Measurements from ENCODE around the gene ZFYVE28.

Gene ZFYVE28

DNA sequence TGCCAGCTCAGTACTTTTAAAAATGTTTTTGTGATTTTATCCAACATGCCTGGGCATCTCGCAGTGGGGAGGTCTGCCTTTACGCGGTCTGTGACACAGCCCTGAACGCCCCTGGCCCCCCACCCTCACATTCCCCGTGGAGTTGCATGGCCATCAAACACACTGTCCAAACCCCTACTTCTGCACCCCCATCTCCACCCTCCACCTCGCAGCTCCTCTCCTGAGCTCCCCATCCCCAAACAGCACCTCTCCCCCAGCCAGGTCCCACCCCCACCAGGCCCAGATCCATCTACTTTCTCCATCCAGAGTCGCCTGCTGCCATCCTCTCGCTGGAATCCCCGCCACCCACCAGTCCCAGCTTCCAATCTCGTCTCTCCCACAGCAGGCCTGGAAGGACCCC, 9.5 kb downstream of the ZFYVE28 start:
- DNase-seq: no peak

DNA sequence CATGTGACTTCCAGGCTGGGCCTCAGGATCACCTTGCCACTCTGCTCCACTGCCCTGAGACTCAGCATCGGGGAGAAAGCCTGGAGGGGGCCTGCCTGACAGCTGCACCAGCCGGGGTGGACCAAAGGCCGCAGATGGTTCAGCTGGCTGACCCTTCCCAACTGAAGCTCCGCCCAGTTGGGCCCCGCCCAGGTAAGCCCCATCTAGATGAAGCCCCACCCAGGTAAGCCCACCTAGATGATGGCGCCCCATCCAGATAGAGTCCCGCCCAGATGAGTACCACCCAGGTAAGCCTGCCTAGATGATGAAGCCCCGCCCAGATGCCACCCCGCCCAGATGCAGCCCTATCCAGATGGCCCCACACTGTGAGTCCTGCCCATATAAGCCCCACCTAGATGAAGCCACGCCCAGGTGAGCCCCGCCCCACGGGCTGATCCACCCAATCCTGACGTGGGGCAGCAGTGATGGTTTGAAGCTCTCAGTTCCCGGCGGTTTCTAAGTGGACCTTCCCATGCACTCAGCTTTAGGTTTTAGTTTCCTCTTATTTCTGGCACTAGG, 10.0 kb downstream of the ZFYVE28 start:
- DNase-seq: no peak

DNA sequence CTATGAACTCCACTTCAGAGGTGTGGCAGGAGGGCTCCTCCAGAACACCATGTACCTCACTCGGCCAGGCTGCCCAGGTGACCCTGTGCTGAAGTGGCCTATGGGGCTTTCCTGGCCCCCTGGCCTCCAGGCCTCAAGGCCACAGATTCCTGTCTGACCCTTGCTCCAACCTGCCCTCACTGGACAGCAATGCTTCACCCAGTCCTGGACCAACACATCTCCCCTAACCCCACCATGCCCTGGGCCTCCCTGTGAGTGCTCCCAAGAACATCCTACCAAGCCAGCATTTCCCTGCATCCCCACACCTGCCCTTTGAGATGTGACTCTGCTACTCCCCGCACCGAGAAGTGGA, 10.5 kb downstream of the ZFYVE28 start:
- no peak for DNase-seq

DNA sequence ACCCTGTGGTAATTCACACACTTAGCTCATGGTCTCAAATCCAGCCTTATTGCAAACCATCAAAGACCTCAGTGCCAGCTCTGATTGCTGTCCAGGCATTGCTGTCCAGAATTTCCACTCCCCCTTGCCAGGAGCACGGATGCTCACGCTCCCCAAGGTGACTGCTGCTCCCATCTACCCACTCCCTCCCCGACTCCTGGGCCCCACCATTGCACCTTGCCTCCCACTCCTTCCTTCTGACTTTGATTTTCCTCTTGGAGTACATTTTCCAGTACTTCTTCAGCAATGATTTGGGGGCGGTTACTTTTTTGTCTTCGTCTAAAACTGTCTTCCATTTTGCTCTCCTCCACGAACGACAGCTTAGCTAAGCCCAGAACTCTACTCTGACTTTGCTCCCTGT, 11.5 kb downstream of the ZFYVE28 start:
- DNase-seq: no peak

DNA sequence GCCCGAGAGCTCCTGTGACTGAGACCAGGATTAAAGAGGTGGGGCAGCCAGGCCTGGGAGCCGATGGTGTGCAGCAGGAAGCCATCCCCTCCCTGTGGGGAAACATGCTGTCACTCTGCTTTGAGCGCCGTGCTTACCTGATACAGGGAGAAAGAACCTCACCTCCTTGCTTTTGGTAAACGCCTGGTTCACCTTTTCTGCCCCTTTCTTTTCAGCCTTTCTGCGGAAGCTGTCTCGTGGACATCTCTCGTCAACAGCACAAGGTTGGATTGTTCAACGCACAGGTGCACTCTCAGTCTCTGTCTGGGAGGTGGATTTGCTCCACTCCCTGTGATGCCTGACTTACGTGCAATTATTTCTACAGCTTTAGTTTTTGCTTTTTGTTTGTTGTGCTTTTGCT, 12.0 kb downstream of the ZFYVE28 start:
- DNase-seq: no peak

DNA sequence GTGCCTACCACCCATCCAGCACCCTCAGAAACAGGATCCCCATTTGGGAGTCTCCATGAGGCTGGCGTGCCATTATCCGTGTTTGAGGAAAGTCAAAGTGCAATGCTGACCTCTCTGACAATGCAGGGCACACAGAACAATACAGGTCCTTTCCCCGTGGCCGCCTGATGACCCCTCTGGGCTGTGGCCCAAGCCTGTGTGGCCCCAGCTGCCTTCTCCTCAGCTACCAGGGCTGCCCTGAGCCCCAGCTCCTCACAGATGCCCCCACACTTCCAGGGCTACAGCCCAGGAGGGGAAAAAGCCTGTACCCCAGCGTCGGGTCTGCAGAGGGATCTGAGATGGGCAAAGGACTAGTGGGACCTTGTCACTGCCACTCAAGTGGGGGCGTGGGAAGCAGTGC, 15.5 kb downstream of the ZFYVE28 start:
- no peak for DNase-seq

DNA sequence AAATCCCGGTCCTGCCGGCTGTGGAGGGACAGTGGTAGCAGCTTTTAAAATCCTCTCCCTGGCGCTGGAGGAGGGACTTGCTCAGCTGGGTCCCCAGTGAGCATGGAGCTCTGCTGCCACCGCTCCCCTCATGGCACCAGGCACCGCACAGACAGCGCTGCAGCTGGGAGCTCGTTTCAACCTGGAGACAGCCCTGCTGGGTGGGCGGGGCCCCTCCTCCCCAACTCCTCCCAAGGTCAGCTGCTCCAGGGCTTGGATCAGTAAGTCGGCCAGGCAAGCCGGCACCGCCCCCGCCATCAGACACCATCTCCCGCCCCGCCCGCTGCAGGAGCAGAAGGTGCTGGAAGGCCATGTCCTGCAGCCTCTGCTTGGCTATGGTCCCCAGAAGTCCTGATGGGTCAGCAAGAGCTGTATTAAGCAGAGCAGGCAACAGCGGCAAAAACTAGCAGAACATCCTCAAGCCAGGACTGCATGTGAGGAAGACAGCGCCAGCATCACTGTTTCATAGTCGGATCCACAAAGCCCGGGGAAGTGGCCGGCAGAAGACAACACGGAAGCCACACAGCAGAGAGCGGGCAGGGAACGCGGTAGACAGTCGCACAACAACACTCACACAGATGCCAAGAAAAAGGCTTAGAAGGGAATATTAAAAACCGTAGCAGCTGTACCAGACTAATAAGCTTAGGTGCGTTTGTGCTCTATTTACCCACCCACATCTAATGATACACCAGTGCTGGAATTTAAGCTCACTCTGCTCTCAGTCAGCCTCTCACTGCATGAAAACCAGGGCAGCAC, 16.2 kb downstream of the ZFYVE28 start:
- peak; percentile 60 for DNase-seq

DNA sequence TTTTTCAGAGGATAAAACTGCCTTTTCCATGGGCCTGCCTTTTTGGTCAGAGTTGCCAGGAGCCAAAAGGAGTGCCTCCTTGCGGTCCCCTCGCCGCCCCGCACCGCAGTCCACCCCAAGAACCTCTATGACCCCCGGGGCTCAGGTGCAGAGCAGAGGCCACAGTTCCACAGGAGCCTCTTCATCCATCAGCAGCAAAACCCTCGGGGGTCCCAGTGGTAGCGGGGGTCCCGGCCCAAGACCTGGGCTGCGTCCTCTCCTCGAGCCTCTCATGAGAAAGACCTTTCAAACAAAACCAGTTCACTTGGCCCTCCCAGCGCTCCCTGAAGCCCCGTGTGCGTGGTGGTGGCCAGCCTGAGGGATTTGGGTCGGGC, 16.8 kb downstream of the ZFYVE28 start:
- no peak for DNase-seq

DNA sequence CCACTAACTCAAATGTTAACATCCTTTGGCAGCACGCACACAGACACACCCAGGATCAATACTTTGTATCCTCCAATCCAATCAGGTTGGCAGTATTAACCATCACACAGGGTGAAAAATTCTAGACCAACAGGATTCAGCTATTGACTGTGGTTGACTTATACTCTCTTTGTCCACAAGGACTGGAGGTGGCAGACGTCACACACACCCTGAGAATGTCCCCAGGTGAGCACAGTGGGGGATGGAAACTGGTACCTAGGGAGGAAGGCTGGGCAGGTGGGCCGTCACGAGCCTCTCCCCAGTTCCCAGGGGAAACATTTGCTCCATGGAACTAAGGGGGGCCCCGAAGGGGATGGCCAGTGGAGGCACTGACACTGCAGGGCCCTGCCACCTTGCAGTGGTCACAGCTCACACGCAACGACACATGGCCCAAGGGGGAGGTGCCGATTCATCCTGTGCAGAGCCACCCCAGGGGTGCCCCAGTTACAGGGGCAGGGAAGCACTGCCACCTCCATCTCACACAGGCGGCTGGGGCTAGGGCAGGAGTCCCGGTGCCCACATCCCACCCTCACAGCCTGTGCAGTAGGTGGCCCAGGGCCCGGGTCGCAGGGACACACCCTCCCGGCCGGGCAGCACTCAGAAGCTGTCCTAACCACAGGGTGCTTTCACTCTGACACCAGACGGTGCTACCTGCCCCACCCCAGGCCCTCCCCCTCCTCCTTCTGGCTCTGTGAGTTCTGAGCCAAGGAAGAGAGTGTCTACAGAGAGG, 17.4 kb downstream of the ZFYVE28 start:
- DNase-seq: no peak

DNA sequence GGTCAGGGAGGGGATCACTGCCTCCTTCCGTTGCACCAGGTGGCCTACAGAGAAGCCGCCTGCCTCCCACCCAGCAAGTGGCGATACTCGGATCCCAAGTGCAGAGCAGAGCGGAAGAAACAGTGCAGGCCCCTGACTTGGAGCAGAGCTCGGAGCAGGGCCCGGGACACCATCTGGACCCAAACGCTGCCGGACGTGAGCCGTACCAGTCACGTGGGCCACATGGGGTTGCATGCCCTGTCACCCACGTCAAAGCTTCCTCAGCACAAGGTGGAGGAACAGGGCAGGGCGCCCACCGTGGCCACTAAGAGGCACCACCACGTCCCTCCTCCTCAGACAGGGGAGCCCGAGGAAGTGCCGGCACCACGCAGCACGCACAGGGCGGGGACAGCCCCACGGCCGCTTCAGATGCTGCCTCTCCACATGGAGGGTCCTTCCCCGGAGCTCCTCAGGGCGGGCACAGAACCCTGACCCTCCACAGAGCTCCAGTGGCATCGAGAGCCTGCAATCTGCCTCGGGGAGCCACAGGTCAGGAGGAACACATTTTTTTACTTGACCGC, 18.7 kb downstream of the ZFYVE28 start:
- DNase-seq: no peak

DNA sequence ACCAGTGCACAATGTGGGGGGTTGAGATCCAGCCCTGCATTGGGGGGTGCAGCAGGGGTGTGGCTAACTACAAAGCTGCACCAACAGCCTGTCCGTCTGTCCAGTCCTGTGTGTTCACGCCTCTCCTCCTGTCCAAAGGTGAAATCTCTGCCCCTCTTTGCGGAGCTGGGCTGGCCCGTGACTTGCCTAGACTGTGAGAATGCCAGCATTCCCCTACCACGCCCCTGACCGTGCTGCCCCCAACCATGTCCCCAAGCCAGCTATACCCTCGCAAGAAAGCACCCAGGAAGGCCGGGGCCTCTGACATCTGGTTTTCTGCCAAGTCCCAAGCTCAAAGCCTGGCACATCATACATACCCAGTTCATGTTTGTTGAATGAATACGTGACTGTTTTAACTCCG, 19.2 kb downstream of the ZFYVE28 start:
- DNase-seq: no peak

DNA sequence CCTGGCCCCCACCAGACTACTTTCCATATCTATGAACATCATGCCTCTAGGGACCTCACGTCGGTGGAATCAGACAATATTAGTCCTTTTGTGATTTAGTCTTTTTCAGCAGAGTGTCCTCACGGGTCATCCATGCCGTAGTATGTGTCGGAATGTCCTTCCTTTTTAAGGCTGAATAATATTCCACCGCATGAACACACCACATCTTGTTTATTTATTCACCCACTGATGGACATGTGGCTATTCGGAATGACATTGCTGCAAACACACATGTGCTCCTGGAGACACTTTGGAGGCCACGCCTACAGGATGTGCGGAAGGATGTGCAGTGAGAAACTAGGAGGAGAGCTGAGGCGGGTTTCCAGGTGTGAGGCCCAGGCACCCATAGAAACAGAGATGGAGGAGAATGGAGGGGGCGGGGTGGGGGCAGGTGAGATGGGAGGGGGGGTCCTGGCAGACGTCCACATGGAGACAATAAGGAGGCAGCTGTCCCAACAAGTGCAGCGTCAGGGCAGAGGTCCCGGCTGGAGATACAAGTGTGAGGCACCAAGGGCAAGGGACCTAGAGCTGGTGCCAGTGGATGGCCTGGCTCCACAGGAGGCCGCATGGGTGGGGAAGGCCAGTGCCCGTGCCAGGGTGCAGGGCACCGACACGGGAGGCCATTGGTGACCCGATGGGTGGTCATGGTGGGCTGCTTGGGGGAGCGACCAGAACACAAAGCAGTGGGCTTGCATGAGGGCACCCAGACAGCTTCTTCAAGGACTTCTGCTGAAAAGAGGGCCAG, 20.7 kb downstream of the ZFYVE28 start:
- no peak for DNase-seq

DNA sequence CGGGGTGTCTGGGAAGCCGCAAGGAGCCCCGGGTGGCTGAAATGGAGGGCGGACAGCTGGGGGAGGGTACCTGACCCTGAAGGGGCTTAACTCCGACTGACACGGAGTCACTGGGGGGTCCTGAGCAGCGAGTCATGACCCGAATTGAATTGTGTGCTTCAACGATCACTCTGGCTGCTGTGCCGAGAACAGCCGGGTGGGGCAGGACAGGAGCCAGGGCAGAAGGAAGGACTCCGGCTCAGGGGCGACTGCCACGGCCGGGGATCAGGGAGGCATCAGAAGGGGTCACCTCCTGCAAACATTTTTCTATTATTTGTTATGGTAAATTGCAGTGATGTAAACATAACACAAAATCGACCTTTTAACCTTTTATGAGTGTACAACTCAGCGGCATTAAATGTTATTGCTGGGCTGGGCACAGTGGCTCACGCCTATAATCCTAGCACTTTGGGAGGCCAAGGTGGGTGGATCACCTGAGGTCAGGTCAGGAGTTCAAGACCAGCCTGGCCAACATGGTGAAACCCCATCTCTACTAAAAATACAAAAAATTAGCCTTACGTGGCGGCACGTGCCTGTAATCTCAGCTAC, 21.6 kb downstream of the ZFYVE28 start:
- DNase-seq: no peak

DNA sequence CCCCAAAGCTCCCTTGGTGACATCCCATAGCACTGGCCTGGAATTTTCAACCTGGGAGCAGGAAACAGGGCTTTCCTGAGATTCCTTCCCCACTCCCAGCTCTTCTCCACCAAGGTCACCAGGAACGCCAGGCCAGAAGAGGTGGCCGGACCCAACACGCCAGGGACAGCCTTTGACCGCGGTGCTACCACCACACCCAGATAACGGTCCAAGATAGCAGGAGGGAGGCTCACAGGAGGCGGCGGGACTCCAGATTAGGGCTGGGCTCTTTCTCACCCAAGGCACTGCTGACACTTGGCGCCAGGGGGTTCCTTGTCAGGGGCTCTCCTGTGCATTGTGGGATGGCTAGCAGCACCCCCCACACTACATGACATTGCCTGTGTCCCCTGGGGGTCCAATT, 22.9 kb downstream of the ZFYVE28 start:
- no peak for DNase-seq

DNA sequence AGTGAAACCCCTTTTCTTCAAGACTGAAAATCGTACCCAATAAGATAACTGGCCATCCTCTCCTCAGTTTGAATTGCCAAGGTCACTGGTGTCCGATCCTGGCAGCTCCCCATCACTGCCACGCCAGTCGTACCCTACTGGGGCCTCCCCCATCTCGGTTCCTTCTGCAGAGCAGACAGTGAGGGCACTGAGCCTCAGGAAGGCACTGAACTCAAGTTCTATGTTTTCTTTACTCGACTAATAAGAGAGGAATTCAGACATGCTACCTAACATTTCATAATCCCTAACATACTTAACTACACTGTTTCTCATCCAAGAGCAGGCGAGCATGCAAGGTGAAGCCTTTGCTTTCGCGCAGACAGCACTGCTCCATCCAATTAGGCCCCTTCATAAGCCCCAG, 23.4 kb downstream of the ZFYVE28 start:
- no peak for DNase-seq

DNA sequence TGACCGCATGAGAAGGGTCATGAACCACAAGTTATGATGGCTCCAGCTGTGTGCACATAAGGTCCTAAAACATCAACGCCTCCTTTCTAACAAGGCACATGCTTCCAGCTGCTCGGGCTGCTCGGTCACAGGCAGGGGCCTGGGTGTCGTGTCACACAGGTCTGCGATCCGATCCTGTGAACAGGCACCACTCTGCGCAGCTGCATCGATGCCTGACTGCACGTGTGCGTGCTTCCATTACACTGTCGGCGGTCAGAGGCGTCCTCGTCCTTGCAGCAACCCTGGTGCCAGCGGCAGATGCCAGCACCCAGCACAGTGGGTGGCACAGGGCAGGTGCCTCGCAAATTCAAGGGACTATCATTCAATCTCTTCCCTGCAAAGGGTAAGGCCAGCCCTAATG, 23.9 kb downstream of the ZFYVE28 start:
- DNase-seq: no peak

DNA sequence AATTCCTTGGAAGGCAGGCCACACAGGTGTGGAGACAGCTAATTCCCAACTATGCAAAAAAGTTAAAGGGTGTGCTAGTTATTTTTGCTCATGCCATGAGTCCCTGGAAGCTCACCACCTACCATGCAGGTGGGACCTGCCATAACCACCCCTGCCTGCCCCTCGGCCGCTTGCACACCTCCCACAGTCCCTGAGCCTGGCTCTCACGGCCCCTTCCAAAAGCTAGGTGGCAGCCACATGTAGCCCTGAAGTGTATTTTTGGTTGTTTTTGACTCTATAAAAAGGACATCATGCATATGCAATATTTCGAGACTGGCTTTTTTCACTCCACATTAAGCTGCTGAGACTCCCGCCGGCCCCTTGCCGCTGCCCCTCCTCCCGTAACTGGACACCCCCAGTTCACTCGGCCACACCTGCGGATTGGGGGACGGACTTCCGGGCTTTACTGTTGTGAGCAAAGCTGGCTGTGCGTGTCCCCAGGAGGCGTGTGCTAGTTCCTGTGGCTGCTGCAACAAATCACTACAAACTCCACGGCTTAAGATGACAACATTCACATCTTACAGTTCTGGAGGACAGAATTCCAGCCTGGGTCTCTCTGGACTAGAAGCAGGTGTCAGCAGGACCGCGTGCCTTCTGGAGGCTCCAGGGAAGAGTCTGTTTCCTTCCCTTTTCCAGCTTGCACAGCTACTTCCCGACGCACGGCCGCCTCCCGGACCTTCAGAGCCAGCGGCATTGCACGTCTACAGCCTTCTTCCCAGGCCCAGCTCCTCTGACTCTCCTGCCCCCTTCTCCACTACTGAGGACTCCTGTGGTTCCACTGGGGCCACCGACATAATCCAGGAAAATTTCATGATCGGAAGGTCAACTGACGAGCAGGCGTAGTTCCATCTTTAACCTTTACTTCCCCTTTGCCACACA, 24.8 kb downstream of the ZFYVE28 start:
- no peak for DNase-seq

DNA sequence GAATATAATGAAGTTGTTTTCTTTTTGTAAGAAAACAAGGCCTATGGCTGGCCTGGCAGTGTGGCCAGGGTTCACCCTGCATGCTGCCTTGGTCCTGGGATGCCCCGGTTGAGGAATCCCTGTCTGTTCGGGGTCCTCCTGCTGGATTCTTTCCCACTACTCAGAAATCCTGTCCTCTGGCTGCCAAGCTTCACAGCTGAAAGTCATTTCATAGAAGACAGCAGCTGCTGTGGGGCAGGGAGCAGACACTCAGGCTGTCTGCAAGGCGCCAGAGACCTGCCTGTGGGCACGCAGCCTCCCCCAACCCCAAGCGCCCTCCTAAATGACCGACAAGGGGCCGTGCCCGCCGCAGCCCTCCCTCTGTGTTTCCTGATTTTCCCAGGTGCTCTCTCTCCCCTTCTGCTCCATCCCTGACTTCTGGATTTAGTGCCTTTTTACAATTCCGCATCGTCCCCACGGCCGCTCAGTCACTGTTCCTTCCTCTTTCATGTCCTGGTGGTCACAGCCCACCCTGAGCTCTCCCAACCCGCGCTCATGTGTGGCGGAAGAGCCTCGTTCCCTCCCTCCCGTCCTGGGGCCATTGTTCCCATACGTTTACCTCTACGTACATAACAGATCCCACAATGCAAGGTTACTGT, 27.5 kb downstream of the ZFYVE28 start:
- peak; percentile 41 for DNase-seq

DNA sequence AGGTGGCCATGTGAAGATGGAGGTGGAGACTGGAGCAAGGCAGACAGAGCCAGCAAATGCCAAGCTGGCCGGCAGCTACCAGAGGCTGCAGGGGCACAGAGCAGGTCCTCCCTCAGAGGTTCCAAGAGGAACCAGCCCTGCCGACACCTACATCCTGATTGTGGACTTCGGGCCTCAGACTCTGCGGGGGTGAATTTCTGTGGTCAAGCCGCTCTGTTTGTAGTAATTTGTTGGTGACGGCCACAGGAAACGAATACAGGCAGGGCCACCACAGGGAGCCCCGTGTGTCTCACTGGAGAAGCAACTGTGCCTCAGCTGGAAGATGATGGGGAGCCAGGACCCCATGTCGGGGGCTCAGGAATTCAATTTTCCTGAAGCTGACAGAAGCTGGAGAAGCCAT, 28.3 kb downstream of the ZFYVE28 start:
- DNase-seq: no peak

DNA sequence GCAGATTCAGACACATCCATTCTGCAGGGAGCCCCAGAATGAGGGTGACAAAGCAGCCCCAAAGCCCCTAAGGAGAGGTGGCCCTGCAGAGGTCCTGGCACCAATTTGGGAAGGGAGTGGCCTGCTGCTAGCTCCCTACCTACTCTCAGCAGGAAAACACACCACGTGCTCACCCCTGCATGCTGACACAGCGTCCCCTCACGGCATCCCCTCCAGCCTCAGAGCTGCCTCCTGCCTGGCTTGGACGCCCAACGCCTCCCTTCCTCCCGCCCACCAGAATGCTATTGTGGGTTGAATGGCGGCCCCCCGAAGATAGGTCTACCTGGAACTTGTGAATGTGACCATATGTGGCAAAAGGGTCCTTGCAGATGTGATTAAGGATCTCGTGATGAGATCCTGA, 28.8 kb downstream of the ZFYVE28 start:
- no peak for DNase-seq
